ENCODE results near the gene SLC22A3. TPM values are rescaled to one million over a fixed set of nuclear protein-coding genes. Genes with fewer than 3 reads are reported as not detected.

SLC22A3 gene
- total and polyA plus RNA-seq, 2 experiments from 2014 or later = 34.9 to 40.3 TPM

- H3K27me3 ChIP-seq = no peaks in the 10 kb centered on the region
- H2AFZ ChIP-seq = no peak overlapping the region
- no peaks in the 10 kb centered on the region for H3K9me2 ChIP-seq (replicated peaks; ENCODE audit: insufficient read depth)
- no peaks in the 10 kb centered on the region for H3K36me3 ChIP-seq (replicated peaks; ENCODE audit: insufficient read depth, low read depth)
- 91% methylated on average over 3 of the region's 3 CpGs for WGBS (ENCODE audit: low lambda C conversion rate, missing lambda C conversion rate)
- H3K4me2 ChIP-seq = no peak overlapping the region
- peaks cover 22% of the 10 kb centered on the region for H3K4me1 ChIP-seq (ENCODE audit: insufficient read depth)
- no peaks in the 10 kb centered on the region for H4K20me1 ChIP-seq (ENCODE audit: insufficient read depth, poor library complexity, severe bottlenecking)
- no peaks in the 10 kb centered on the region for H3K9me3 ChIP-seq (ENCODE audit: low read depth)
- DNase-seq (ENCODE audit: low spot score) = no peak
- no peak for TF ChIP-seq EZH2phosphoT487 (IDR thresholded peaks at IDR 0.05; ENCODE audit: low read depth, severe bottlenecking, unreplicated experiment)
- TF ChIP-seq, protein P1, sequence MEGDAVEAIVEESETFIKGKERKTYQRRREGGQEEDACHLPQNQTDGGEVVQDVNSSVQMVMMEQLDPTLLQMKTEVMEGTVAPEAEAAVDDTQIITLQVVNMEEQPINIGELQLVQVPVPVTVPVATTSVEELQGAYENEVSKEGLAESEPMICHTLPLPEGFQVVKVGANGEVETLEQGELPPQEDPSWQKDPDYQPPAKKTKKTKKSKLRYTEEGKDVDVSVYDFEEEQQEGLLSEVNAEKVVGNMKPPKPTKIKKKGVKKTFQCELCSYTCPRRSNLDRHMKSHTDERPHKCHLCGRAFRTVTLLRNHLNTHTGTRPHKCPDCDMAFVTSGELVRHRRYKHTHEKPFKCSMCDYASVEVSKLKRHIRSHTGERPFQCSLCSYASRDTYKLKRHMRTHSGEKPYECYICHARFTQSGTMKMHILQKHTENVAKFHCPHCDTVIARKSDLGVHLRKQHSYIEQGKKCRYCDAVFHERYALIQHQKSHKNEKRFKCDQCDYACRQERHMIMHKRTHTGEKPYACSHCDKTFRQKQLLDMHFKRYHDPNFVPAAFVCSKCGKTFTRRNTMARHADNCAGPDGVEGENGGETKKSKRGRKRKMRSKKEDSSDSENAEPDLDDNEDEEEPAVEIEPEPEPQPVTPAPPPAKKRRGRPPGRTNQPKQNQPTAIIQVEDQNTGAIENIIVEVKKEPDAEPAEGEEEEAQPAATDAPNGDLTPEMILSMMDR (IDR thresholded peaks at IDR 0.05; ENCODE audit: poor library complexity) = no peak
- no peak for TF ChIP-seq EZH2 (IDR thresholded peaks at IDR 0.05; ENCODE audit: borderline replicate concordance)
- H3K27ac ChIP-seq = peak overlapping the region; percentile 90
- no peak overlapping the region for H3K4me3 ChIP-seq
- peaks cover 3% of the 10 kb centered on the region for H3K79me2 ChIP-seq
These were observed 47.0 kb downstream of the SLC22A3 start for GRCh38 chr6:160395187-160395586.

DNA sequence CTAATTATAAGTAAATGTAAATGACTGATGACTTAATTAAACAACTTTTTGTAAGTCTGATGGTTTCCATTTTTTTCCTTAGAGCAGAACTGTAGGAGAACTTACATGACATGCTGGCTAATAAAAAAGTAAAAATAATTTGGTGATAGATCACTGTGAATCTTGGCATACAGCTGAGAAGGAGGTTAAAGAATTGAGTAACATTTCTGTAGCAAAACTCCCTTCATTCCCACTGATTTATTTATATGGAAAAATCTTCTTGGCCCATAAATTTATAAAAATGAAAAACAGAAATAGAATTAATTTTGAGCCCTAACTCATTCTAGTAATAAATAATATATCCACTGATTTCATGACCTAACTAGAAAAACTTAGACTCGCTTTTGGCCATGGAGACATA lies 48.1 kb downstream of the SLC22A3 start:
- WGBS (ENCODE audit: low lambda C conversion rate, missing lambda C conversion rate) = 98% methylated on average over 1 of the region's 1 CpG
- no peak for TF ChIP-seq EZH2phosphoT487 (IDR thresholded peaks at IDR 0.05; ENCODE audit: low read depth, severe bottlenecking, unreplicated experiment)
- TF ChIP-seq, protein P1 (IDR thresholded peaks at IDR 0.05; ENCODE audit: poor library complexity) = no peak
- no peak for TF ChIP-seq EZH2 (IDR thresholded peaks at IDR 0.05; ENCODE audit: borderline replicate concordance)
- H3K79me2 ChIP-seq = no peaks in the 10 kb centered on the region
- H4K20me1 ChIP-seq (ENCODE audit: insufficient read depth, poor library complexity, severe bottlenecking) = no peaks in the 10 kb centered on the region
- H3K36me3 ChIP-seq (replicated peaks; ENCODE audit: insufficient read depth, low read depth) = no peaks in the 10 kb centered on the region
- H3K4me1 ChIP-seq (ENCODE audit: insufficient read depth) = peaks cover 19% of the 10 kb centered on the region
- no peaks in the 10 kb centered on the region for H3K9me3 ChIP-seq (ENCODE audit: low read depth)
- no peak overlapping the region for H3K4me2 ChIP-seq
- no peak overlapping the region for H2AFZ ChIP-seq
- no peaks in the 10 kb centered on the region for H3K27me3 ChIP-seq
- no peak for DNase-seq (ENCODE audit: low spot score)
- H3K9me2 ChIP-seq (replicated peaks; ENCODE audit: insufficient read depth) = no peaks in the 10 kb centered on the region
- no peak overlapping the region for H3K27ac ChIP-seq
- H3K4me3 ChIP-seq = no peak overlapping the region

DNA sequence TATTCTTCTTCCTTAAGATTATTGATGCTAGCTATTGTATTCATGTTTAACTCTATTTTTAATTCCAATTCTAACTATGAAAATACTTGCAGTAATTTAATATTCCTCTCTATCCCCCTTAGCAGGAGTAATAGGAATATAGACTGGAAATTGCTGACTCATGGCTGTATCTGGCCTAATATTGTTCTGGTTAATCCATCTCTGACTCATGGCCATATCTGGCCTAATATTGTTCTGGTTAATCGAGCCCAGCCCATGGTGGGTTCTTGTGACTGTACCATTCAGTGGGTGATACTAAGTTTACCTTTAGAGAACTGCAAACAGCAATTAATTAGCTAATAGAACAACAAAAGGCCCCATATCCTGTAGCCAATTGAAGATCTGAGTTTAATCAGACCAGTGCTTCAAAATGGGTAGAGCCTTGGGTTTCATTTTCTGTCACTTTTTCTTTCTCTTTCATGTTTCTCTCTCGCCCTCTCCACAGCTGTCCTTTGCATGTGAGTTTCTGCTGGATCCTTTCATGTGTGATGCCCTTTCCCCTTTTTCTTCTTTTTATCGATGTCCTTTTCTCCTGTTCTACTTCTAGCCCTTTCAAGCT lies 50.6 kb downstream of the SLC22A3 start:
- Histone ChIP-seq H2AFZ (no peak overlapping the region), H3K4me1 (ENCODE audit: insufficient read depth) (peaks cover 12% of the 10 kb centered on the region), H3K4me3 (no peak overlapping the region), H3K4me2 (no peak overlapping the region), H3K27me3 (no peaks in the 10 kb centered on the region), H3K36me3 (replicated peaks; ENCODE audit: insufficient read depth, low read depth) (no peaks in the 10 kb centered on the region), H3K9me3 (ENCODE audit: low read depth) (no peaks in the 10 kb centered on the region), H3K79me2 (no peaks in the 10 kb centered on the region), H3K27ac (no peak overlapping the region), H3K9me2 (replicated peaks; ENCODE audit: insufficient read depth) (no peaks in the 10 kb centered on the region), H4K20me1 (ENCODE audit: insufficient read depth, poor library complexity, severe bottlenecking) (no peaks in the 10 kb centered on the region)
- TF ChIP-seq EZH2 (IDR thresholded peaks at IDR 0.05; ENCODE audit: borderline replicate concordance) (no peak), EZH2phosphoT487 (IDR thresholded peaks at IDR 0.05; ENCODE audit: low read depth, severe bottlenecking, unreplicated experiment) (no peak)
- TF ChIP-seq, protein P1 (IDR thresholded peaks at IDR 0.05; ENCODE audit: poor library complexity) = no peak
- 88% methylated on average over 3 of the region's 3 CpGs for whole genome bisulfite sequencing (ENCODE audit: low lambda C conversion rate, missing lambda C conversion rate)
- no peak for DNase-seq (ENCODE audit: low spot score)

Data from hepatocyte (in vitro differentiated cells).